ENCODE results near the gene CWC27.
"Not testable (repeated sequence)": the region's sequence is repeated elsewhere in the genome, so short reads cannot be mapped to it uniquely, and the experiment has no call there.

Gene CWC27

DNA sequence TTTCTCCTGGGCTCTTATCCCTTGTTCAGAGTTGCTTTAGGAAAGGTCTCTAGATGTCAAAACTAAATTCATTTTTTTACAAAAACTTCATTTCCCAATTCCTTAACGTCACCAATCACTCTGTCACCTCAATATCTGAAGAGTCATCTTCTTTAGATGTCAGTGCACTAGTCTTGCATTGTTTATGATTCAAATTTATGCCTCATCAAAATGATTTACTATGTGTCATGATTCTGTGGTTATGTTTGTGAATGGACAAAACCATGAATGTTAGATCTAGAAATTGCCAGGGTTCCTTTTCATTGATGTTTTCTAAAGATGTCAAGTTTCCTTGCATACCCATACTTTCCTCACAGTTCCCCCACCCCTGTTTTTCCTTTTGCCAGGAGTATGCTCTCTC, 21.5 kb downstream of the CWC27 start:
- TF ChIP-seq POLR2AphosphoS5 (IDR thresholded peaks at IDR 0.05; ENCODE audit: low read depth, low read length) = no peak
- TF ChIP-seq TAF1 (IDR thresholded peaks at IDR 0.05; ENCODE audit: borderline replicate concordance, low read depth, low read length) = no peak
- no peak for TF ChIP-seq POLR2A (IDR thresholded peaks at IDR 0.05; ENCODE audit: low read depth, low read length)
- FAIRE-seq (peak; percentile 74), DNase-seq (ENCODE audit: insufficient read length) (no peak)

DNA sequence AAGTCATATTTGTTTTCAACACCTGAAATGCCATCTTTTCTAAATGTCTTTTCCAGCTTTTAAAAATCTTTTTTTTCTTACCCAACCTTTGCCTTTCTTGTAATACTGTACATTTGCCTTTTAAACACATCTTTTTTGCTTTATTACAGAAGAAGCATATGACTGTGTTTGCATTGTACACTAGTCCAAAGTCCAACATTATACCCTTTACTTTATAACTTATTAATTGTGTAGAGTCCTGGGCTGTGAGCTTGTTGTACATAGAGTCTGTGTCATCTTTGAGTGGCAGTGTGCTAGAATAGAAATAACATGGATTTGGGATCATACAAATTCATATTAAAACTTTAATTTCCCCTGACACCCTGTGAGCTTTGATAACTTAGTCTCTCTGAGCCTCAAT, 23.7 kb downstream of the CWC27 start:
- DNase-seq (ENCODE audit: insufficient read length) (no peak), FAIRE-seq (no peak)
- TF ChIP-seq TAF1 (IDR thresholded peaks at IDR 0.05; ENCODE audit: borderline replicate concordance, low read depth, low read length) (no peak), POLR2AphosphoS5 (IDR thresholded peaks at IDR 0.05; ENCODE audit: low read depth, low read length) (no peak), POLR2A (IDR thresholded peaks at IDR 0.05; ENCODE audit: low read depth, low read length) (no peak)

DNA sequence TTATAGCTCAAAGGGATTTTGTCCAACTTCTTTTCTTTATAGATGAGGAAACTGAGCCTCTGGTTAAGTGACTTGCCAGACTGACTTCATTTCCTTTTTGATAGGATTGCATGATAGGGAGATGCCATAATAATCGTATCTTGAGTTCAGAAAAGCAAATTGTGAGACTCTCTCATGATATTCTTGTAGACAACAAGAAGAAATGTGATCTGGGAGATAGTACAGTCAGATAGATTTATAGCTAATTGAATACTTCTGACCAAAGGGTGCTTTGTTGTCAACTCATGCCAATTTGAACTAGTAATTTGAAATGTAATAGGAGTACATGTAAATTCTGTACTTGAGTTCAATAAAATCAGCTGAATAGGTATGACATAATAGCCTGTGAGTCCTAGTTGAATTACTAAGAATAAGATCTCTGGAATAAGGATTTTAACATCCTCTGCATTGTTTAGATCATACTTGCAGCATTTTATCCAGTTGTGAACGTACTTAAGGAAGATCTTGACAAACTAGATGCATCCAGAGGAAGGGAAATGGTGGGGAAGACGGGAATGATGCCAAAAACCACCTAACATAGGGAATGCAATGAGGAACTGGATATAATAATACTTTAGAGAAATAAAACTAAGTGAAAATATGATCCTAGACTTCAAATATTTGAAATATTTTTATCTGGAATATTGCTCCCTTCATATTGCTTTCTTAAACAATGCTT, 25.5 kb downstream of the CWC27 start:
- TF ChIP-seq TAF1 (IDR thresholded peaks at IDR 0.05; ENCODE audit: borderline replicate concordance, low read depth, low read length) (no peak), POLR2AphosphoS5 (IDR thresholded peaks at IDR 0.05; ENCODE audit: low read depth, low read length) (no peak), POLR2A (IDR thresholded peaks at IDR 0.05; ENCODE audit: low read depth, low read length) (no peak)
- FAIRE-seq = no peak
- no peak for DNase-seq (ENCODE audit: insufficient read length)

DNA sequence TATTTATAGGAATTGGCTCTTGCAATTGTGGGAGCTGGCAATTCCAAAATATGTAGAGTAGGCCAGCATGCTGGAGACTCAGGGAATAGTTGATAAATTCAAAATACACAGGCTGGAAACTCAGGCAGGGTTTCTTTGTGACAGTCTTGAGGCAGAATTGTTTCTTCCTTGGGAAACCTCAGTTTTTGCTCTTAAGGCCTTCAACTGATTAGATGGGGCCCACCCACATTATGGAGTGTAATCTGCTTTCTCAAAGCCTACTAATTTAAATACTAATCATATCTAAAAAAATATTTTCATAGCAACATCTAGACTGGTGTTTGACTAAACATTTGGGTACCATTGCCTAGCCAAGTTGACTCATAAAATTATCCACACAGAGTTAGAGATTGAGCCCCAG, 27.6 kb downstream of the CWC27 start:
- DNase-seq (ENCODE audit: insufficient read length) = no peak
- FAIRE-seq = no peak
- TF ChIP-seq POLR2AphosphoS5 (IDR thresholded peaks at IDR 0.05; ENCODE audit: low read depth, low read length) = no peak
- TF ChIP-seq TAF1 (IDR thresholded peaks at IDR 0.05; ENCODE audit: borderline replicate concordance, low read depth, low read length) = no peak
- TF ChIP-seq POLR2A (IDR thresholded peaks at IDR 0.05; ENCODE audit: low read depth, low read length) = no peak

DNA sequence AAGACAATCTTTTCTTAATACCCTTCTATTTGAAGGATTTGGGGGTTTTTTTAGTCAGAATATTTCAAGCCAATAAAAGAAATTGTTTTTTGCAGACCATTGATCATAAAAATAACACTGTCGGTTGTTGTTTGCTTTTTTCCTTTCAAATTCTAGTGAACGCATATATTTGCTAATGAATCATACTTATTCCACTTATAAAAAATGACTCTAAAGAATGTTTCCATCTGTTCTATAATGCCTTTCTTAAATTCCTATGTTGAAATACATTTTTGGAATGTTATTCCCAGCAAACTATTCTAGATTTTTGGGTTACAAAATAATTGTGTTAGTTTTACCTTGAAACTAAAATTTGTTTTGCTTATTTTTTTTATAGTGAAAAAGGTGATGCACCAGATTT, 32.2 kb downstream of the CWC27 start:
- no peak for TF ChIP-seq POLR2A (IDR thresholded peaks at IDR 0.05; ENCODE audit: low read depth, low read length)
- TF ChIP-seq POLR2AphosphoS5 (IDR thresholded peaks at IDR 0.05; ENCODE audit: low read depth, low read length) = no peak
- TF ChIP-seq TAF1 (IDR thresholded peaks at IDR 0.05; ENCODE audit: borderline replicate concordance, low read depth, low read length) = no peak

DNA sequence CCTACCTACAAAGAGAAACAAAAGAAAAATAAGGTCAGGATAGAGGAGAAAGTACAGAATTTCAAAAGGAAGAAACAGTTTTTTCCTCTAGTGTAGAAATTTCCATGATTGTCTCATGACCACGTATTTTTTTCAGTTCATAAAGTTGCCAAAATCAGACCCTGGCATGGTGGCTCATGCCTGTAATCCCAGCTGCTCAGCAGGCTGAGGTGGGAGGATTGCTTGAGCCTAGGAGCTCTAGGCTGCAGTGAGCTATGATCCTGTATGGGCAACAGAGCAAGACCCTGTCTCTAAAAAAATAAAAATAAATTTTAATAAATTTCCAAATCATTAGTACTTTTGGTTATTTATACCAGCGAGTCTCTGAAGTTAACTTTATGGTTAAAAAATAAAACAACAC, 37.8 kb downstream of the CWC27 start:
- TF ChIP-seq POLR2AphosphoS5 (IDR thresholded peaks at IDR 0.05; ENCODE audit: low read depth, low read length) (no peak), TAF1 (IDR thresholded peaks at IDR 0.05; ENCODE audit: borderline replicate concordance, low read depth, low read length) (no peak), POLR2A (IDR thresholded peaks at IDR 0.05; ENCODE audit: low read depth, low read length) (no peak)
- DNase-seq (ENCODE audit: insufficient read length) = no peak
- FAIRE-seq = no peak

More for the DNA sequence above, 32.2 kb downstream of the CWC27 start:
- DNase-seq (ENCODE audit: insufficient read length) (no peak), FAIRE-seq (no peak)

DNA sequence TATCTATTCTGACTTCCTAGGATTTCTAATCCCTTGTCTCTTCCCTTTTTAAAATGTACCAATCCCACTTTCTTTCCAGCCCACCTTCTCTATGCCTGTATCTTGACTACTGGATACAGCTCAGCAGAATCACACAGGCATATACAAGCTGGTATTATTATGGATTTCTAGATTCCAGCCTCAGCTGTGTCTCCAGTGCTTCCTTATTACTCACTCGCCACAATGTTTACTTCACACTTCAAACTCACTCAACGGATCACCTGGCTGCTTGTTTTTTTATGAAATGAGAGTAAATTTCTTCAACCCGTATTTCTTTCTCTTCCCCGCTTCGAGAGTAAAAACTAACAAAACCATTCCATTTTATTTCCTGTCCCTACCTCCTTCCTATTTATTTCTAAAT, 38.8 kb downstream of the CWC27 start:
- DNase-seq (ENCODE audit: insufficient read length) (no peak), FAIRE-seq (no peak)
- TF ChIP-seq POLR2A (IDR thresholded peaks at IDR 0.05; ENCODE audit: low read depth, low read length) (no peak), POLR2AphosphoS5 (IDR thresholded peaks at IDR 0.05; ENCODE audit: low read depth, low read length) (no peak), TAF1 (IDR thresholded peaks at IDR 0.05; ENCODE audit: borderline replicate concordance, low read depth, low read length) (no peak)

DNA sequence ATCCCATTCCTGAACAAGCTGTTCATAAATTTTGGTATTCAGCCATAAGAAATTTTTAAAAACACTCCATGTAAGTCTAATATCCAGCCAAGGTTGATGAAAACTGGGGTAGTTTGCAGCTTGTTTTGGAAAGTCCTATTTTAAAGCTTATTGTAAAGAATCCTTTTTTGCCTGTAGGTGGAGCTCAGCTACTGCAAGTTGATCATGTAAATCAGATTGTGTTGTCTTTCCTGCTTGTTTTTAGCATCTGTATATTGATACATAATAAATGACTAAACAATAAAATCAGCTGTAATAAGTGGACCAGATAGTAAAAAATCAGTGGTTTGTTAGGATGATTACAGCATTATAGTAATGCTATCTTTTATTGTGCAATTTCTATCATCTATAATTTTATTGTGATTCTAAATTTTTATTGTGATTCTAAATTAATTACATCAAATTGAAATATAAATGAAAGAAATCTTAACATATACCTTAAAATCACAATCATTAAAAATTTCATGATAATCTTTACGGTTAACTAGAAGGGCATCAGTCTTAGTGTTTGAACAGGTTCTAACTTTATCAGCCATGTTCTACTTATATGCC, 42.4 kb downstream of the CWC27 start:
- FAIRE-seq (peak; percentile 82), DNase-seq (ENCODE audit: insufficient read length) (no peak)
- TF ChIP-seq POLR2A (IDR thresholded peaks at IDR 0.05; ENCODE audit: low read depth, low read length) = no peak
- no peak for TF ChIP-seq TAF1 (IDR thresholded peaks at IDR 0.05; ENCODE audit: borderline replicate concordance, low read depth, low read length)
- no peak for TF ChIP-seq POLR2AphosphoS5 (IDR thresholded peaks at IDR 0.05; ENCODE audit: low read depth, low read length)

DNA sequence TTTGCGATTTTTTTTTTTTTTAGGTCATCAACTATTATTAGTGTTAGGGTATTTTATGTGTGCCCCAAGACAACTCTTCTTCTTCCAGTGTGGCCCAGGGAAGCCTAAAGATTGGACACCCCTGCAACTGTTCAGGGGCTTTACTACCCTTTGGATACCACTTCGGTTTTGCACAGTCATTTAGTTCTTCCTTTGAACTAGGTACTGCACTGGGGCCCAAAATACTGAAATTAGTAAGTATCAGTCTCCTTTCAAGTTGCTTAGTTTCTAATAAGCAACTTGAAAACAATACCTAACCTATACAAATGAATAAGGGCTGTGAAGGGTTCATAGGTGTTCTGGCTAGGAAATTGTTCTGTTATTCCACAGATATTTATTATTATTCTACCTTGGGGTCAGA, 45.3 kb downstream of the CWC27 start:
- DNase-seq (ENCODE audit: insufficient read length) (no peak), FAIRE-seq (peak; percentile 70)

DNA sequence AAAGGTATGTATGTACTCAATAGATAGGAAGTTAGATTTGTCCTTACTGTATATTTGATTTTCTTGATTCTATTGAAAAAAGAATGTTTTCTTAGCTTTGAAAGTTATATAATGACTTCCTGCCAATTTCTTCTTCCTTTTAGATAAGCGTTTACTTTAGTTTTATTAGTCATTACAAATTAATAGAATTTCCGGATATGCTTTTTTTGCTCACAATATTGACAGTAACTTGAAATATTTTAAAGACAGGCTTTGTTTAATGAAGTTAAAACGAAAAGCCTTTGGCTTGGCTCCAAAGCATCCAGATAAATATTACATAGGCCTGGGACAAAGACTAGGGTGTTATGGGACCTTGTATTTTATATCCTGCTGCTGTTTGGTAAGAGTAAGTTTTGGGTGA, 49.5 kb downstream of the CWC27 start:
- FAIRE-seq = no peak
- DNase-seq (ENCODE audit: insufficient read length) = no peak
- TF ChIP-seq POLR2A (IDR thresholded peaks at IDR 0.05; ENCODE audit: low read depth, low read length) (no peak), TAF1 (IDR thresholded peaks at IDR 0.05; ENCODE audit: borderline replicate concordance, low read depth, low read length) (no peak), POLR2AphosphoS5 (IDR thresholded peaks at IDR 0.05; ENCODE audit: low read depth, low read length) (no peak)

More for the DNA sequence above, 45.3 kb downstream of the CWC27 start:
- TF ChIP-seq TAF1 (IDR thresholded peaks at IDR 0.05; ENCODE audit: borderline replicate concordance, low read depth, low read length) (no peak), POLR2AphosphoS5 (IDR thresholded peaks at IDR 0.05; ENCODE audit: low read depth, low read length) (no peak), POLR2A (IDR thresholded peaks at IDR 0.05; ENCODE audit: low read depth, low read length) (no peak)

DNA sequence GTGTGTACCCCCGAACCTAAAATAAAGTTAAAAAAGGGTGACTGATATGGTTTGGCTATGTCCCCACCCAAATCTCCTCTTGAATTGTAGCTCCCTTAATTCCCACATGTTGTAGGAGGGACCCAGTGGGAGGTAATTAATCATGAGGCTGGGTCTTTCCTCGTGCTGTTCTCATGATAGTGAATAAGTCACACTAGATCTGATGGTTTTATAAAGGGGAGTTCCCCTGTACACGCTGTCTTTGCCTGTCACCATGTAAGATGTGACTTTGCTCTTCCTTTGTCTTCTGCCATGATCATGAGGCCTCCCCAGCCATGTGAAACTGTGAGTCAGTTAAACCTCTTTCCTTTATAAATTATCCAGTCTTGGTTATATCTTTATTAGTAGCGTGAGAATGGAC, 50.6 kb downstream of the CWC27 start:
- DNase-seq (ENCODE audit: insufficient read length) = not testable (repeated sequence)
- peak; percentile 70 for FAIRE-seq

DNA sequence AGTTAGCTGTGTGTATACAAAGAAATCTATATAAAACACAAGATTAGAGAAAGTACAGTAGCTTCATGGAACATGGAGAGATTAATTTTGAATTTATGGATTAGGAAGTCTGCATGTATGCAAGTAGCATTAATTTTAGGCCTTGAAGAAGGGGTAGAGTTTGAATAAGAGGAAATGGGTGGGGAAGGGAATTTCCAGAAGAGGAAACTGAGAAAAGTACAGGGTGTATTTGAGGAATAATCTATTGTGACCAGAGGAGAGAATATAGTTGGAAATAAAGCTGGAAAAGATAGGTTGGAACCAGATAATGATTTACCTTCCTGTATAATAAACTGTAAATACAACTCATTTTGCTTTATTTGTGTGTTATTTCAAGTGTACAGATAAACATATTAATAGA, 53.6 kb downstream of the CWC27 start:
- FAIRE-seq (no peak), DNase-seq (ENCODE audit: insufficient read length) (no peak)
- TF ChIP-seq TAF1 (IDR thresholded peaks at IDR 0.05; ENCODE audit: borderline replicate concordance, low read depth, low read length) (no peak), POLR2AphosphoS5 (IDR thresholded peaks at IDR 0.05; ENCODE audit: low read depth, low read length) (no peak), POLR2A (IDR thresholded peaks at IDR 0.05; ENCODE audit: low read depth, low read length) (no peak)
